ENCODE results near the gene CRIM1. TPM values are rescaled to one million over a fixed set of nuclear protein-coding genes. Genes with fewer than 3 reads are reported as not detected.

CRIM1 gene
- total RNA-seq (2022; extraction: Qiagen RNA extraction; ENCODE audit: low read depth): 105 to 148 TPM (median 134 TPM) in 5 replicates

DNA sequence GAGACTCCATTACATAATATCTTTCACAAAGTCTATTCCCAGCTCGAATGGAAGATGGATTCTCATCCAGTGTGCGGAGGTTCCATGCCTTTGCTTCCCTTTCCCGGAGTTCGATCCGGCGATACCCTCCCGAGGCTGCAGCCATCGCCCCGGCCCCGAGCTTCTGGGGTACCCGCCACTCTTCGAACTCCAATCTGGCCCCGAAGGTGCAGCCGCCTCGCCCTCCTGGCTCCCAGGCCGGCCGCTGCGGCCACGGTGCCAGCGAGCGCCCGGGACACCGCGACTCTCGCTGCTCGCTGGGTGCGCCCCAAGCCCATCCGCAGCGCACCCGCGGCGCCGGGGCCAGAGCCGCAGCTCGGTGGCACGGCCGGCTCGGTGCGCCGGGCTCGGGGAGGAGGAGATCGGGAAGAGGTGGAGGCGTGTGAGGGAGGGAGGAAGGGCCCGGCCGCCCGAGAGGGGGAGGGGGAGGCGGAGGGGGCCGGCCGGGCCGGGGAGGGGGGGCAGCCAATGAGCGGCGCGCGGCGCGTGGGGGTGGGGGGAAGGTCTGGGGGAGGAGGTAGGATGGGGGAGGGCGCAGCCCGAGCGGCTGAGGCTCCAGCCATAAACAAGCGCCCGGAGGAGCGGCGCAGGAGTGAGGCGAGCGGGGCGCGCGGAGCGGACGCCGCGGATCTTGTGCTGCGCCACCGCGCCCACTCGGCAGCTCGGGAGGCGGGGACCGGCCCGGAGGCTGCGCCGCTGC lies at the start of gene CRIM1:
TSS of gene CRIM1 (plus strand) at position 628 of the 739 bp plus-strand sequence. CDS start 515 bp downstream, outside the sequence.

DNA sequence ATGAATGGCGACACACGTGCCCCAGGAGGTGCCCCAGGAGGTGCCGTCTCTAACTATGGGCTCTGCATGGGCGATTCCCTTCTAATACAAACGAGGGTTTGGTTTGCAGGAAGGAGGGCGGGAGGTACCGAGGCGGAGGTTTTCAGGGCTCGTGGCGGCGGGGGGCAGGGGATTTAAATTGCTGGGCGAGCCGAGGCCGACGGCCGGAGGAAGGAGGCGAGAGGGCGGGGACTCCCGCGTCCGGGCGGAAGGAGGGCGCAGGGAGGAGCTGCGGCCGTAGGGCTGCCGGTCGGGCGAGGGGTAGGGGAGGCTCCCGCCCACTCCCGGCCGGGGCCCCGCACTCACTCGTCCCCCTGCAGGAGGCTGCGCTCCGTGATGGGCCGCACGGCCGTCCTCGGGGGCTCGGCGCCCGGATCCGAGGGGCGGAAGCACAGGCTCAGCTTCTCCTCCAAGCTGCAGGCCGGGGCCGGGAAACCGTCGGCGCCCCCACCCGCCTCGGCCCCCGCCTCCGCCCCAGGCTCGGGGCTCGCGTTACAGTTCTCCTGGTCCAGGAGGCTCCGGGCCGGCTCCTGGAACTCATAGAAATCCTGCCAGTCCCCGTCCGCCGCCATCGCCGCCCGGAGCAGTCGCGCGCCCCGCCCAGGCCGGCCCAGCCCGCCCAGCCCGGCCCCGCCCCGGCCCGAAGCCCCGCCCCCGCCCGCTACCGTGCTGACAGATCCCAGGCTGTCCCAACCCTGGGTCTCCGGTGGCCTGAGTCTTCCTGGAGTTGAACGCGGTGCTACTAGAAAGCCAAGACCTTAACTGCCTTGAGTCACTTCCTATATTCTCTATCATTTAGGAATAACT lies 242.2 kb downstream of the CRIM1 start, which contains the start of gene FEZ2:
TSS of gene FEZ2 (minus strand) at position 637 of the 846 bp plus-strand sequence. CDS start at position 611, 26 bp downstream.

Other genes starting within 250 kb of the CRIM1 start
- 42.6 to 63.7 TPM (median 49.8 TPM) in 5 replicates for gene FEZ2, start 242.4 kb downstream of the CRIM1 start, total RNA-seq (2022; extraction: Qiagen RNA extraction; ENCODE audit: low read depth)